Activated naive CD4-positive, alpha-beta T cell treated with anti-CD3 and anti-CD28 coated beads for 36 hours (primary cell): ENCODE measurements around the gene PPM1L. TPM values are rescaled to one million over a fixed set of nuclear protein-coding genes. Genes with fewer than 3 reads are reported as not detected.

ENCODE experiments used
- CTCF ChIA-PET: fragments of 350-600 bp; sonication (Branson Sonifier 250); formaldehyde crosslinking; loops from one replicate; lab custom pipeline; 2021; ENCODE audit warnings: antibody characterized with exemption; lab: Charles Lee
- DNase-seq: peaks from one replicate; pipeline ENCODE4 v3.0.0-alpha.2; 2020
- H3K27ac Mint-ChIP-seq: one replicate; pipeline ENCODE4 v1.8.0; 2021; ENCODE audit warnings: mild to moderate bottlenecking, mixed read lengths
- H3K27me3 Mint-ChIP-seq: one replicate; pipeline ENCODE4 v1.8.0; 2021; ENCODE audit warnings: low read depth, mixed read lengths
- H3K36me3 Mint-ChIP-seq: one replicate; pipeline ENCODE4 v1.8.0; 2021; ENCODE audit warnings: low read depth, mixed read lengths
- H3K4me1 Mint-ChIP-seq: one replicate; pipeline ENCODE4 v1.8.0; 2021; ENCODE audit warnings: low read depth, mixed read lengths
- H3K4me3 Mint-ChIP-seq: one replicate; pipeline ENCODE4 v1.8.0; 2021; ENCODE audit warnings: mild to moderate bottlenecking, moderate library complexity, mixed read lengths
- H3K9me3 Mint-ChIP-seq: one replicate; pipeline ENCODE4 v1.8.0; 2021; ENCODE audit warnings: mixed read lengths
- intact Hi-C: fragments of 100-400 bp; cut with micrococcal nuclease; formaldehyde crosslinking; loops from one replicate; pipeline ENCODE4 v1.15.1; 2023
- total RNA-seq, 2 experiments: library from RNA; stranded (reverse); gene quantifications; one replicate each; pipeline ENCODE4 v1.2.3, GENCODE V29; 2021

PPM1L gene
- total RNA-seq, 2 experiments from 2014 or later, result 2.1 TPM

GRCh38 chr3:160950954-160951353 is 194.9 kb downstream of the PPM1L start:
- CTCF ChIA-PET, result interaction anchor here (0.6 to 0.9 kb wide), 2 partner anchors 31 to 62 kb away, joined by 3 read pairs; no protein-coding TSS in a partner anchor
- intact Hi-C loops, result no loop called here
- no peak overlapping the region for H3K4me3 Mint-ChIP-seq
- H3K4me1 Mint-ChIP-seq, result peaks cover 9% of the 10 kb centered on the region
- no peak for DNase-seq
- no peak overlapping the region for H3K27ac Mint-ChIP-seq
- no peaks in the 10 kb centered on the region for H3K9me3 Mint-ChIP-seq
- H3K36me3 Mint-ChIP-seq, result no peaks in the 10 kb centered on the region
- H3K27me3 Mint-ChIP-seq, result peaks cover 2% of the 10 kb centered on the region

GRCh38 chr3:160951642-160952487 is 195.8 kb downstream of the PPM1L start:
- H3K36me3 Mint-ChIP-seq, result no peaks in the 10 kb centered on the region
- intact Hi-C loops, result no loop called here
- CTCF ChIA-PET, result interaction anchor here (1.1 kb wide), 1 partner anchor 9 kb away, joined by 3 read pairs; no protein-coding TSS in a partner anchor
- peaks cover 2% of the 10 kb centered on the region for H3K27me3 Mint-ChIP-seq
- no peak overlapping the region for H3K4me3 Mint-ChIP-seq
- DNase-seq, result no peak
- H3K27ac Mint-ChIP-seq, result no peak overlapping the region
- H3K9me3 Mint-ChIP-seq, result no peaks in the 10 kb centered on the region
- peaks cover 9% of the 10 kb centered on the region for H3K4me1 Mint-ChIP-seq

- CTCF ChIA-PET, result interaction anchor here (0.6 to 1.2 kb wide), 2 partner anchors 9 to 244 kb away, joined by 3 read pairs; no protein-coding TSS in a partner anchor
- H3K36me3 Mint-ChIP-seq, result no peaks in the 10 kb centered on the region
Observed at GRCh38 chr3:160953686-160954085, 197.7 kb downstream of the PPM1L start.

GRCh38 chr3:160956785-160957184 is 200.8 kb downstream of the PPM1L start:
- intact Hi-C loops, result loop anchor here (1.0 kb wide), 4 partner anchors 246 to 468 kb away; no protein-coding TSS in a partner anchor
- no peak overlapping the region for H3K27ac Mint-ChIP-seq
- H3K27me3 Mint-ChIP-seq, result no peaks in the 10 kb centered on the region
- DNase-seq, result no peak
- H3K9me3 Mint-ChIP-seq, result no peaks in the 10 kb centered on the region
- CTCF ChIA-PET, result interaction anchor here (1.0 to 1.5 kb wide), 5 partner anchors 10 to 470 kb away, joined by 3 to 6 read pairs (median 3); no protein-coding TSS in a partner anchor
- no peaks in the 10 kb centered on the region for H3K36me3 Mint-ChIP-seq
- H3K4me3 Mint-ChIP-seq, result no peak overlapping the region
- H3K4me1 Mint-ChIP-seq, result no peaks in the 10 kb centered on the region

More at GRCh38 chr3:160953686-160954085, 197.7 kb downstream of the PPM1L start:
- Mint-ChIP-seq H3K9me3 (no peaks in the 10 kb centered on the region), H3K4me1 (peaks cover 9% of the 10 kb centered on the region), H3K4me3 (no peak overlapping the region), H3K27ac (no peak overlapping the region), H3K27me3 (peaks cover 2% of the 10 kb centered on the region)
- intact Hi-C loops, result no loop called here
- no peak for DNase-seq

GRCh38 chr3:160960568-160960967 is 204.5 kb downstream of the PPM1L start:
- DNase-seq, result no peak
- no peak overlapping the region for H3K4me3 Mint-ChIP-seq
- CTCF ChIA-PET, result no interaction called here
- H3K4me1 Mint-ChIP-seq, result no peaks in the 10 kb centered on the region
- intact Hi-C loops, result no loop called here
- no peak overlapping the region for H3K27ac Mint-ChIP-seq
- H3K9me3 Mint-ChIP-seq, result no peaks in the 10 kb centered on the region
- H3K36me3 Mint-ChIP-seq, result no peaks in the 10 kb centered on the region
- no peaks in the 10 kb centered on the region for H3K27me3 Mint-ChIP-seq

GRCh38 chr3:160963949-160964348 is 207.9 kb downstream of the PPM1L start:
- H3K9me3 Mint-ChIP-seq, result peaks cover 2% of the 10 kb centered on the region
- H3K36me3 Mint-ChIP-seq, result no peaks in the 10 kb centered on the region
- H3K4me1 Mint-ChIP-seq, result no peaks in the 10 kb centered on the region
- CTCF ChIA-PET, result interaction anchor here (1.3 kb wide), 1 partner anchor 19 kb away, joined by 7 read pairs; no protein-coding TSS in a partner anchor
- intact Hi-C loops, result no loop called here
- no peaks in the 10 kb centered on the region for H3K27me3 Mint-ChIP-seq
- DNase-seq, result no peak
- no peak overlapping the region for H3K4me3 Mint-ChIP-seq
- no peak overlapping the region for H3K27ac Mint-ChIP-seq

GRCh38 chr3:160968761-160969160 is 212.7 kb downstream of the PPM1L start:
- Mint-ChIP-seq H3K4me1 (peaks cover 6% of the 10 kb centered on the region), H3K4me3 (no peak overlapping the region), H3K27ac (no peak overlapping the region), H3K27me3 (no peaks in the 10 kb centered on the region), H3K9me3 (peaks cover 2% of the 10 kb centered on the region), H3K36me3 (no peaks in the 10 kb centered on the region)
- CTCF ChIA-PET, result no interaction called here
- no peak for DNase-seq
- intact Hi-C loops, result no loop called here

- no peak overlapping the region for H3K27ac Mint-ChIP-seq
- intact Hi-C loops, result no loop called here
Observed at GRCh38 chr3:160973067-160973809, 217.2 kb downstream of the PPM1L start.

GRCh38 chr3:160977773-160978172 is 221.7 kb downstream of the PPM1L start:
- CTCF ChIA-PET, result interaction anchor here (0.5 to 0.6 kb wide), 2 partner anchors 57 to 298 kb away, joined by 3 read pairs; no protein-coding TSS in a partner anchor
- peaks cover 18% of the 10 kb centered on the region for H3K4me1 Mint-ChIP-seq
- intact Hi-C loops, result no loop called here
- H3K36me3 Mint-ChIP-seq, result peaks cover 2% of the 10 kb centered on the region
- peaks cover 6% of the 10 kb centered on the region for H3K27me3 Mint-ChIP-seq
- no peak for DNase-seq
- H3K4me3 Mint-ChIP-seq, result no peak overlapping the region
- peaks cover 4% of the 10 kb centered on the region for H3K9me3 Mint-ChIP-seq
- H3K27ac Mint-ChIP-seq, result no peak overlapping the region

More at GRCh38 chr3:160973067-160973809, 217.2 kb downstream of the PPM1L start:
- CTCF ChIA-PET, result no interaction called here
- peaks cover 6% of the 10 kb centered on the region for H3K4me1 Mint-ChIP-seq
- H3K9me3 Mint-ChIP-seq, result no peaks in the 10 kb centered on the region
- H3K36me3 Mint-ChIP-seq, result peaks cover 1% of the 10 kb centered on the region
- H3K27me3 Mint-ChIP-seq, result peaks cover 5% of the 10 kb centered on the region
- H3K4me3 Mint-ChIP-seq, result no peak overlapping the region
- DNase-seq, result no peak

- H3K4me1 Mint-ChIP-seq, result peaks cover 13% of the 10 kb centered on the region
- peaks cover 10% of the 10 kb centered on the region for H3K9me3 Mint-ChIP-seq
- peak; percentile 7 for DNase-seq
- CTCF ChIA-PET, result no interaction called here
- intact Hi-C loops, result no loop called here
- H3K27me3 Mint-ChIP-seq, result peaks cover 6% of the 10 kb centered on the region
- no peak overlapping the region for H3K27ac Mint-ChIP-seq
- H3K4me3 Mint-ChIP-seq, result no peak overlapping the region
- H3K36me3 Mint-ChIP-seq, result peaks cover 2% of the 10 kb centered on the region
Observed at GRCh38 chr3:160980740-160981139, 224.7 kb downstream of the PPM1L start.

- CTCF ChIA-PET, result interaction anchor here (0.9 kb wide), 1 partner anchor 31 kb away, joined by 3 read pairs; no protein-coding TSS in a partner anchor
- H3K27ac Mint-ChIP-seq, result no peak overlapping the region
Observed at GRCh38 chr3:160981217-160981938, 225.3 kb downstream of the PPM1L start.

More at GRCh38 chr3:160981217-160981938, 225.3 kb downstream of the PPM1L start:
- H3K4me3 Mint-ChIP-seq, result no peak overlapping the region
- intact Hi-C loops, result no loop called here
- peak; percentile 25 for DNase-seq
- H3K36me3 Mint-ChIP-seq, result peaks cover 2% of the 10 kb centered on the region
- peaks cover 6% of the 10 kb centered on the region for H3K27me3 Mint-ChIP-seq
- peaks cover 10% of the 10 kb centered on the region for H3K9me3 Mint-ChIP-seq
- H3K4me1 Mint-ChIP-seq, result peaks cover 13% of the 10 kb centered on the region
